GM19397 (cell line): ENCODE measurements around the gene FDX1.

Experiments used
- ATAC-seq: cut with Tn5 transposase; IDR thresholded peaks from one replicate; pipeline ENCODE4 v1.9.1; 2021; ENCODE audit warnings: mild to moderate bottlenecking, moderate library complexity; ENCODE audit not compliant: unreplicated experiment

Gene FDX1

DNA sequence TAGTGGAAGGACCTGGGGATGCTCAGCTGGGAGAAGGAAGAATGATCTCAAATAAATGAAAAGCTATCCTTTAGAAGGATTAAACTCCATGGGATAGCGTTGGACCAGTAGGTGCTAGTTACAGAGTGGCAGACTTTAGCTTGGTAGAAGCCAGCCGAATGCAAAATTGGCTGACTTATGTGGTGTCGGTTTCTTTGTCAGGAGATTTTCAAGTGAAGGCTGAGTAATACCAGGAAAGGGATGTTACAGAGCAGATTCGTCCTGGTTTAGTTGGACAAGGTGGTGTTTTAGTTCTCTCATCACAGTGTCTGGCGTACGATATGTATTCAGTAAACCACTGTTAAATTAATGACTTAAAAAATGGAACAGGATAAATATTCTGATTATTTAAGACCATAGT, 26.0 kb downstream of the FDX1 start:
- peak; percentile 43 for ATAC-seq

DNA sequence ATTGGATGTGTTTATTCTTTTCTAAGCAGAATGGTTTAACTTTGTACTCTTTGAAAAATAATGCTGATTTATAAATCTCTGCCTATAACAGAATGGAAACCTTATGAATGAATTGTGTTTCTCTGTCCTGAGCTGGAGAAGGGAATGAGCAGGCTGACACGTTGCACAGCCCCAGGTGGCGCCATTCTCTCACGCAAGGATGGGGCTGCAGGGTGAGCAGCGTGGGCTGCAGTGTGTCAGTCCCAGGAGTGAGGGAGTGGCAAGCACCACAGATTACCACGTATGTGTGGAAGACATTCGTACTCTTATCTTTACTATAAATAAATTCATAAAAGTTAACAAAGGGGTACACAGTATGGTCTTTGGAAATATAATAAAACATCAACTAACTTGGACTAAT, 33.4 kb downstream of the FDX1 start:
- ATAC-seq: no peak

DNA sequence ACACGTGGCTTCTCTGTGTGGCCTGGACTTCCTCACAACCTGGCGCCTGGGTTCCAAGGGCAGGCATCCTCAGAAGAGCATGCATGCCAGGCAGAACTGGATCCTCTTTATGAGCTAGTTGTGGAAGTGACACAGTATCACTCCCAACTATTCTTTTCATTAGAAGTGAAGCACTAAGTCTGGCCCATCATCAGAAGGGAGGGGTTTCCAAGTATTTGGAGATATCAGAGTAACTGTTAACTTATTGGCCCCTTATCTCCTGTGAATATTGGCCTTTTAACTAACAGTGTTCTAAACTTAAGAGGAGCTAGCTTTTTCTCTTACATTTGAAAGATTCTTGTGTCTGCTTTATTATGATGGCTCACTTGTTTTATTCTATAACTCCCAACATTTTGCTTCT, 35.5 kb downstream of the FDX1 start:
- no peak for ATAC-seq

DNA sequence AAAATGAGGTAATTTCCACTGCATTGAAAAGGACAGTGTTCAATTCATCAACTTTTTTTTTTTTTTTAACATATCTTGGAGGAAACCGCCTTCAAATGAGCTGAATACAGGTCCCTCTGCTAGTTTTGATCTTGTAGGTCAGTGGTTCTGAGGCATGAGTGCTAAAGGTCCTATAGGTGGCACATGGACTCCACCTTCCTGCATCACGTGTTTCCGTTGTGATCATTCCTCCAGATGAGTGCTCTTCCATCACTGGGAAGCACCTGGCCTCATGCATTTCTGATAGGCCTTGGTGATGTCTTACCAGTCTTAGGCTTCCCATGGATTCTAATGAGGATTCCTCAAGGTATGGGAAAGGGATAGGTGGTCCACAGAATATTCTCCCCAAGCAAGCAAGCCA, 37.8 kb downstream of the FDX1 start:
- ATAC-seq: no peak

DNA sequence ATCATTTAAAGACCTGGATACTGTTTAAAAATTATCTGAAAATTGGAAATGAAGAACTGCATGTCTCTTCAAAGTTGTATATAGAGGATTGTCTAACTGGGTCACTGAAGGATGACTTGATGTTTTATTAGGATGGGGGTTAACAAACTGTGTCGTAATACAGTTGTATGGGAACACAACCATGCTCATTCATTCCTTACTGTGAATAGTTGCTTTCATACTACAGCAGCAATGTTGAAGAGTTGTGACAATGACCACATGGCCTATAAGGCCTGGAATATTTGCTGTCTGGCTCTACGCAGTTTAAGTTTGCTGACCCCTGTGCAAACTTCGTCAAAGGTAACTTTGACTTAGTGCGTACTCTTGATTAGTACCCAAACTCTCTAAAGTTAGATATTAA, 38.4 kb downstream of the FDX1 start:
- ATAC-seq: no peak

DNA sequence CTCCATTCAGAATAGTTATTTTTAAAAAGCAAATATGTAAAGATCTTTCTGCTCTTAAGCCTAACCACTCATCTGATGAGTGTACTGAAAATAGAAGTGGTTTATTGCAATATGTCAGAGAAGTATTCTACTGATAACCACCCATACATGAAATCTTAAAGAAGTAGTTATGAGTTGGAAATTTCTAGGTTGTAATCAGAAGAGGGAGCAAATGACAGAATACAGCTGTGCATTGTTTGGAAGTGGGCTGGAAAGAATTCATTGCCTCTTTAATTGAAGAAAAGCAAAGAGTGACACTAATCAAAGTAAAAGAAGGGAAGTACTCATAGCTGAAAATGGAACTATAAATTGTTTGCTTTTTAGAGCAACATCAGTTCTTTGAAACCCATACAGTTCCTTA, 39.4 kb downstream of the FDX1 start:
- ATAC-seq: no peak

DNA sequence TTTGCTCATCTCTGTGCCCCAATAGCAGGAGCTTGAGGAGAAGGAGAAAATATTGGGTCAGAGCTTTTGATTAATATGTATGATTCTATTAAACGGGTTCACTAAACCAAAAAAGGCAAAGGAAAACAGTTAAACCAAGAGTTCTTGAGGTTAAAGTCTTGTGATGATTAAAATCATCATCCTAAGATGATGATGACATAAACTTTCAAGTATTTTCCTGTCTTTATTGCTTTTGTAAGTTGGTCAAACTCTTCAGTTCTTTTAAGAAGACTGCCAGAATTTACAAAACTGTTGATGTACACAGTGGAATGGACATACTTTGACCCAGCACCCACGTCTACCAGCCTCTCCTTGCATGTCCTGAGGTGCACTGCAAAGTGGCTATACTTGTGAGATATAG, 41.0 kb downstream of the FDX1 start:
- no peak for ATAC-seq

DNA sequence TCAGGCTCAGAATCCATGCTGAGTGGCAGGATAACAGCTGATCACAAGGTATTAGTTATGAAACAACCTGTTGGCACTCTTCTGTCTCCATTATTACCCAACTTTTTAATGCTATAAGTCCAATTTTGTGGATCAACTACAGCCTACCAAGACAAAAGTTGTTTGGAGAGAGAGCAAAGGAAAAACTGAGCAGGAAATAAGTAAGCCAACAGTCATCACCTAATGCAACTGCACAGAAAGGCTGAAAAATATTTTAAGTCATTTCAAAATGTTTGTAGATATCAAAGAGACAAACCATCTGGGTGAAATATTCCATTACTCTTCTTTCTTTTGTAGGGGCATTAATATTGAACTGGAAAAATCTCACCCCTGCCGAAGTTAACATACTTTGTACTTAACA, 41.6 kb downstream of the FDX1 start:
- ATAC-seq: no peak

DNA sequence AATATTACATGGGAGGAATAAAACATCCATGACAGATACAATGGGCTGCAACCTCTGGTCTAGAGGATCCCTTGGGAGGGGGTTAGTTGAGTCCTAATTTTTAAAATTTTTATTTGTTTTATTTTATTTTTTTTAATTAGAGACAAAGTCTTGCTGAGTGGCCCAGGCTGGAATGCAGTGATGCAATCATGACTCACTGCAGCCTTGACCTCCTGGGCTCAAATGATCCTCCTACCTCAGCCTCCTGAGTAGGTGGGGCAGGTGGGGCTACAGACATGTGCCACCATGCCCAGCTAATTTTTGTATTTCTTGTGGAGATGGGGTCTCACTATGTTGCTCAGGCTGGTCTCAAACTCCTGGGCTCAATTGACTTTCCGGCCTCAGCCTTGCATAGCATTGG, 43.1 kb downstream of the FDX1 start:
- ATAC-seq: no peak

DNA sequence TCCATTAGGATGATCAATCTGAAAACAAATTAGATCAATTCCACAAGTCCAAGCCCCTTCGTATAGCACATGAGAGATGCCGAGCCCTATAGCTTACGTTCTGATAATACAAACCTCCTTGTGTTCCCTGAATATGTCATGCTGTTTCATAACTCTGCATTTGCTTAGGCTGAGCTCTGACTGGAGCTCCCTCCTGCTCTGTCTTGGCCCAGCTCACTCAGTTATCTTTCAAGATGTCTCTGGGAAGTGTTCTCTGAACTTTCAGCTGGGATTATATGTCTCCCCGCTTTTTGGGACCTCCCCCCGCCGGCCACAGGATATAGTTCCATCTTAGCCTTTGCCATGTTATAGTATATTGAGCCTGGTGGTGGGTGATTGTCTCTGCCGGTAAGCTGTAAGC, 44.0 kb downstream of the FDX1 start:
- no peak for ATAC-seq

DNA sequence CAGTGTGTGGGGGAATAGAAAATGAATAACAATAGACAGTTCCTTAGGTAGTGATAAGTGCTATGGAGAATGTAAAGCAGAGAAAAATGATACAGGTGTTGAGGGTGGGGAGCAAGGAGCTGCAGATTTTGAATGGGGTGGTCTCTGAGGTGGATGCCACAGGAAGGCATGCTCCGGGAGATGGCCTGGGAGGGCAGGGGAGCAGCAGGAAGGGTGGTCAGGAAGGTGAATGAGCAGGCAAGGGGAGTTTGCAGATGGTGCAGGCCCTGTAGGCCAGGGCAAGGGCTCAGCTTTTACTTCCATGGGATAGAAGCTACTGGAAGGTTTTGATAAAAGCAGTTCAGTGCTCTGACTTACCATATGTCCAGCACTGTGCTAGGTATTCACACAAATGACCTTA, 44.8 kb downstream of the FDX1 start:
- ATAC-seq: no peak

DNA sequence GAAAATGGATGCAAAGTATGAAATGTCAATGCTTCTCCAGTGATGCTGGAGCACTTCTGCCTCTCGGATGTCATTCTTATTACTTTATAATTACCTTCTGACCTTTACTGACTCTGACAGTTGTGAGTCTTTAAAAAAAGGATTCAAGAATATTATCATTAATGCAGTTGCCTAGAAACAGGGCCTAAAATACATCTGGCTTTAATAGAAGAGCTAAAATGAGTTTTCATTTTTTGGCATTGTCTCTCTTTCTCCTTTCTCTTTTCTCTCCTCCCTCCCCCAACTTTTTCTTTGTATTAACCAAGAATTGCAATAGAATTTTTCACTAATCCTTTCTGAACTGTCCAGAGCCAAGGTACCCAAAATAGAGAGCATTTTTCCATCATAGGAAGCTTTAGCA, 45.9 kb downstream of the FDX1 start:
- no peak for ATAC-seq

DNA sequence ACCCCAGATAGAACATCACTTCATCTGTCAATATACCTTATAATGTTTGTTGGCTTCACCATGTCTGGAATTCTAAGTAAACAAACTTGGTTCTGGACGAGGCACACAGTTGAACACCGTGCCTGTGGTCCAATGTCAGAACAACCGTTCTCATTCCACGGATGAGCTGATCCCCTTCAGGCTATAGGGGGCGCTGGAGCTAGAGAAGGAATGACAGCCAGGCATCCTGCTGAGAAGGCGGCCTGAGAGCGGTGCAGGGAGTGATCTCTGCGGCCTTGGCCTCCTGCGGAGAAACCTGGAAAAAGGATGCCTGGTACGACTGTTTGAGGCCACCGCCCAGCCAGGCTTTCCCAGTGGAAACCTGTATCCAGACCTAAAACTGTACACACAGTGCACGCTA, 48.7 kb downstream of the FDX1 start:
- ATAC-seq: no peak

DNA sequence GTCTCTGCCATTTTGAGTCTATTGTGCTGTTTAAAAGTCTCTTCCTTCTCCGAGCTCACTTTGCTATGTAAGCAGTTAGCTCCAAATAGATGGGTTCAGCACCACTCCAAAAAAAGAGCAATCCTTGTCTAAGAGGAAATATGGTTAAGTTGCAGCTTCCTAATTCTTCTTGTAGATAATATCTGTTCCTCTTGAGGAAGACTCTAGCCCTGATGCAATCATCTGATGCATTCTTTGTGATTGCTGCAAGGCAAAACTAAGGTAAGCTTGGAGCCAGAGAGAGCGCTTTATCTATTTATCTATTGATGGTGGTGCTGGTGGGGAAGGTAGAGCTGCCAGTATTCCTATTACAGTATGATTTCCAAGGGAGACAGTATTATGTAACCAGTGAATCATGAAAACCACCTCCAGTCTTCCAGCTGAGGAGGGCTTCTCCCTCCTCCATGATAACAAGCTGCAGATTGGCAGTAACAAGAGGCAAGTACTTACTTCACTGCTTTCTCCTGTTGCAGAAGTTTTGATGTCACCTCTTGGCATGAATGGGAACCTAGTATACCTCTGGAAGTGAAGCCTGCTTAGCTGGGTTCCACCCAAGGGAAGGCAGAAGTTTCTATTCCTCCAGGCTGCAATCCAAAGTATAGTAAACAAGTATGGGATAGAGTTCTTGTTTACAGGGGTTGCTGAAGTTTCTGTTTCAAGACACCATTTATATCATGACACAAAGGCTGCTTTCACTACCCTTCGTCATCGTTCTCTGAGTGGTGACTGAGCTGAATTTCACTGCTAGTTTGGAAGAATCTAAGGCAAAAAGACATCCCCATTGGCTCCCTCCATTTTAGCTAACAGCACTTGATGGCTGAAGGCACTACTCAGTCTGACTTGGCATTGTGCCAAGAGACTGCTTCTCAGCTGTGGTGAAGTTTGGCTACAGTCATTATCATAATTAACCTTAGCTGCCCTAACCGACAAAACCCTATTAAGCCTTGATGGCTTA, 49.7 kb downstream of the FDX1 start:
- no peak for ATAC-seq

DNA sequence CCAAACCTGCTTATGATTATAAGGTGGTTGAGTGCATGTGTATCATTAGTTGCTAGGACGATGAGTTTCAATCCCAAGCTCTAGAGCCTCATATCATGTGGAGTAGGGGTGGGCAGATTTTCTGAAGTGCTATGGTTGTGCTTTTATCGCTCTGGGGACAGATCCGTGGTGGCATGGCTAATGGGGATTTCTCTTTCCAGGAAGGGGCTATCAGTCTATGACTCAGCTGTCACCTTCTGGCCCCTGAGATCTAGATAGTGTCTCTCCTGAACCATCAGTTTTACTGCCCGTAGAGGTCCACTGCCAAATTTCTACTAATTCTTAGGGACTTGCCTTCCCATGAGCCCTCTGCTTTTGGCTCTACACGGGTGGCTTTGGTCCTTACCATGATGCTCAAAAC, 51.8 kb downstream of the FDX1 start:
- ATAC-seq: no peak

DNA sequence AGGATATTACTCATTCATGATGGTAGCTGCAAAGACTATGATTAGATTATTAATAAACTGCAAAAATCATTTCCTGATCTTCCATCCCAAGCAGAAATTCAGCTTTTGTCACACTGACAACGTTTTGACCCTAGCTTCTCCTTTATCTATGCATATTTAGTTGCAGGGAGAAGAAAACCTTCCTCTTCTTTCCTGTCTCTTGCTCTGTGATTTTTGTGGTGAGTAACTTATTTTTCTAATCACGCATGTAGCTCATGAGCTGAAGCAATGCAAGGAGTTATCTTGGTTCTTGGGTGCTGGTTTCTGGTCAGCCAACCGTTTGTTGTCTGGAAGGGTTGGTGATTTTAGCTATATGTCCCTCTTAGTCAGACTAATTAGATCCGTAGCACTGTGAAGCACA, 56.4 kb downstream of the FDX1 start:
- no peak for ATAC-seq

DNA sequence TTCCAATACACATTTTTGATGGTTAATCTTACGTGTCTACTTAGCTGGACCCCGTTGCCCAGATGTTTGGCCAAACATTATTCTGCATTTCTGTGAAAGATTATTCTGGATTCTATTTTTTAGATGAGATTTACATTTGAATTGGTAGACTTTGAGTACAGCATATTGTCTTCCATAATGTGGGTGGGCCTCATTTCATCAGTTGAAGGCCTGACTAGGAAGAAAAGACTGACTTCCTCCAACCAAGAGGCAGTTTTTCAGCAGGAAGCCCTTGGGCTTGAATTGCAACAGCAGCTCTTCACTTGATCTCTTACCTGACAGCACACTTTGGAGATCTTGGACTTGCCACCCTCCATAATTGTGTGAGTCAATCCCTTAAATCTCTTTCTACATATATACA, 58.7 kb downstream of the FDX1 start:
- no peak for ATAC-seq

DNA sequence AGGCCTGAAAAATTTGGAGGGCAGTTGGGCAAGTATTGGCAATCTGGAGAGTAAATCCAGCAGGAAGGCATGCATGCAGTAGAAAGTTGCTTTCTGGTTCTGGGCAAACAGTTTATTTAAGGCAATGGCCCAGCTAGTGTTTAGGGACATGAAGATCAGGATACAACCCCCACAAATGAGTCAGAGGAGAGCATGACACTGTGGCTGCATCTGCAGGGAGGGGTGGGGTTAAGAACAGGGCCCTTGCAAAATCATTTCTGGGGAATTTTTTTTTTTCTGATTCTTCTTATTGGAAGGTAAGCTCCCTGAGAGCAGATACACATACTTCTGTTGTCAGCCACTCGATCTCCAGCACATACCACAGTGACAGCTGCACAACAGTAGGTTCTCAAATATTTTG, 61.1 kb downstream of the FDX1 start:
- no peak for ATAC-seq

DNA sequence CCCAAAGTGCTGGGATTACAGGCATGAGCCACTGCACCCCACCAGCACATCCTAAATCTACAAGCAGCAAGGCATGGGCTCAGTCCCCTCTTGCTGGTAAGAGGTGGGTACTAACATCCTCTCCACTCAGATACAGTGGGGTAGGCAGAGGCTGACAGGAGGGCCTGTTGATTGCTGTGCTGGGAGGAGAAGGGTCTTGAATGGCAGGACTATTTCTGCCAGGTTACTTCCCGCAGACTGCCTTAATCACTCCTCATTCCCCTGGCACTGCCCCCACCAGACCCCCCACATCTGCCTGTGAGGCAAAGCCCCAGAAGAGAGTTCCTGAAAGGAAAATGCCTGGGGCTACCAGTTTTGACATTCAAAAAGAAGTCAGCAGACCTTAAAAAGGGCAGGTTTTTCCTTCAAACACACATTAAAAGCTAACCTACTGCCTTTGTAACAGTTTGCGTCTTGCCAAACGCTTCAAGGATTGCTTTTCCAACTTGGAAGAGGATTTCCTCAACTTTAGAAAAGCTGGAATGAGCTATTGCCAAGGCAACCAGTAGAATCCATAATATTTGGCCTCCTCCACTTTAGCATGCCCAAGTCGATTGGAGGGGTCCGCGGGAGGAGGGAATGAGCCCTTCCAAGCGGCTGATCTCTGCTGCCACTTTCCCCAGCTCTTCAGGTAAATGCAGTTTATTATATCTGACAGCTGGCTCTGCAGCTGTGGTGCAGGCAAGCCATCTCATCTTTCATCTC, 62.0 kb downstream of the FDX1 start:
- no peak for ATAC-seq

DNA sequence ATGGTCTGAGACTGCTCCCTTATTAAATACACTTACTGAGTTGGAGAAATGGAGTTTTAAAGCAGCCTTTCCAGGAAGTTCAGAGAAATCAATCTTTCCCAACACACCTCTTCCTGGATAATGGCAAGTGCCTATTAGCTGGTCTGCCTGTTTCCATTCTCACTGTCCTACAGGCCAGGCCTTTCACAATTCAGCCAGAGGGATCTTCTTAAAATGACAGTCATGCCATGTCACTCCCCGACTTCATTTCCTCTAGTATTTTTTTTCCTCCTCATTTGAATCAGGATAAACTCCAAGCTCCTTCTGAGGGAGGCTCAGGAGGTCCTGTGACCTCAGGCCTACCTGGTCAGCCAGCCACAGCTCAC, 62.6 kb downstream of the FDX1 start:
- ATAC-seq: no peak

DNA sequence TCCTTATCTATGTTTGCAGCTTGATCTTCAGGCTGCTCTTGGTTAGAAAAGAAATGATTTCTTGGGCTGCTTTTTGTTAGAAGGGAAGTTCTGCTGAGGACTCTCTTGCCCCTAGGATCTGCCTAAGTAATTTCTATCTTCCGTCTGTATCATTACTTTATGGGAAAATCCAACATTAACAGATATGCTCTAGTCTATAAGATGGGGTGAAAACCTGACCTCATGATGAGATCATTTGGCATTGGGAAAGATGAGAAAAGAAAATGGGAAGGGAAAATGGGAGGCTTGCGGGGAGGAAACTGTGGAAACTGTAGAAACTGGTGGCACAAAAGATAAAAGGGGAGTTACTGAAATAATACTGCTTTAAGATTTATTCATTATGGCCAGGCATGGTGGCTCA, 63.6 kb downstream of the FDX1 start:
- no peak for ATAC-seq

DNA sequence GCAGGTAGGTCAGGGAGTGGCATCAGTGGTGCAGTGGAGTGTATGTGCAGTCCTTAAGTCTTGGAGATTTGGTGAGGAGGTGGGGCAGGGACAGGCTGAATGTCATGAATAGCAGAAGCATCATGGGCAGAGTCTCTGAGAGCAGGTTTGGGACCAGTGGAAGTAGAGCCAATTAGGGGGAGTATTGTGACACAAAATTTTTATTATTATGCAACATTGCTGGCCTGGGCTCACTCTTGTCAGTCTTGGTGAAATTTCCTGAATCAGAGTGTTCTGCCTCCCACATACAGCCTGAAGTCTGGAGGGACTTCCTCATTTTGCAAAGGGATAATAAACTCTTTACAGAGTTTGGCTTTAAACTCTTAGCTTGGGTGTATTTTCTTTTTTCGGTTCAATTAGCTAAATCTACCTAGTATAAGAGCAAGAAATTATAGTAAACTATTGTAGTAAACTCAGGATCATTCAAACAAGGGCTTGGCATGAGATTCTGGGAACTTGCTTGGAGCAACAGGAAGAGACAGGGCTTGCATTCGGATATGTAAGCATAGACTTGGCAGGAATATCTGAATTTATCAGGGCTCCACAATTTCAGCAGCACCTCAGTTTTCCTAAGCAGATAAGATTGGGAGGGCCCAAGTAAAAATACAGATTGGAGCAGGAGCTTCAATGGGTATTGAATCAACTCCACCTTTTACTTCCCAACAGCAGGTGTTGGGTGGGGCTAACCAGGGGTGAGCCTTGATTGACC, 67.7 kb downstream of the FDX1 start:
- ATAC-seq: no peak
